Tibial nerve (tissue), 4 donors: ENCODE data around the gene RNF149. TPM values are rescaled to one million over a fixed set of nuclear protein-coding genes. Genes with fewer than 3 reads are reported as not detected.

ENCODE experiments used
- DNase-seq, 2 donors: peaks; one replicate each; pipeline ENCODE4 v3.0.0-alpha.2; 2019; ENCODE audit warnings: low spot score in 2 of 2
- H3K27ac ChIP-seq, 4 donors: fragments of 200-600 bp; sonication (generic) in 3 of 4; one replicate each; pipeline ENCODE4 v1.5.1; 2017 to 2019; ENCODE audit warnings: mild to moderate bottlenecking in 1 of 4
- H3K27me3 ChIP-seq, 2 donors: fragments of 200-600 bp; sonication (generic) in 1 of 2; one replicate each; pipeline versions ENCODE4 v1.5.1 to v1.6.0; 2017 to 2019
- H3K36me3 ChIP-seq, 3 donors: fragments of 200-600 bp; sonication (generic); one replicate each; pipeline ENCODE4 v1.5.1; 2018 to 2019
- H3K4me1 ChIP-seq, 4 donors: fragments of 200-600 bp; sonication (generic) in 3 of 4; one replicate each; pipeline ENCODE4 v1.5.1; 2017 to 2019
- H3K4me3 ChIP-seq, 4 donors: fragments of 200-600 bp; sonication (generic) in 3 of 4; one replicate each; pipeline ENCODE4 v1.5.1; 2017 to 2019; ENCODE audit warnings: mild to moderate bottlenecking in 1 of 4, moderate library complexity in 1 of 4
- H3K9me3 ChIP-seq, 4 donors: fragments of 200-600 bp; sonication (generic) in 3 of 4; one replicate each; pipeline ENCODE4 v1.5.1; 2017 to 2019
- CTCF ChIP-seq, 5 experiments: fragments of 200-600 bp in 3 of 5; fragments of 450-650 bp in 2 of 5; sonication (generic) in 3 of 5; IDR thresholded peaks; one replicate each; pipeline ENCODE4 v1.5.1; 2016 to 2019; ENCODE audit warnings: antibody characterized with exemption in 5 of 5, mild to moderate bottlenecking in 3 of 5, moderate library complexity in 2 of 5
- EP300 ChIP-seq, 2 donors: sonication (generic); formaldehyde crosslinking; IDR thresholded peaks; one replicate each; pipeline ENCODE4 v1.6.1; 2017; ENCODE audit warnings: antibody characterized with exemption in 2 of 2, mild to moderate bottlenecking in 1 of 2
- POLR2A ChIP-seq, 2 donors: fragments of 450-650 bp; IDR thresholded peaks; one replicate each; pipeline ENCODE4 v1.6.1; 2017; ENCODE audit warnings: antibody characterized with exemption in 2 of 2, mild to moderate bottlenecking in 2 of 2, moderate library complexity in 2 of 2
- WGBS, 2 donors: methylation state at CpG; one replicate each; pipeline ENCODE4 v1.1.5; 2018; 5-methylcytosine and 5-hydroxymethylcytosine counted together
- total RNA-seq, 4 donors: library from RNA; depleted of rRNA; stranded (reverse); fragments of >200 nt; gene quantifications; one replicate each; pipeline ENCODE4 v1.1.0, GENCODE V29; 2016

Gene RNF149
- total RNA-seq, 4 donors from 2014 or later, result 61.0 to 108 (median 67.3) TPM

GRCh38 chr2:101299604-101300003, 8.9 kb downstream of the RNF149 start:
- no peak for TF ChIP-seq CTCF (IDR thresholded peaks at IDR 0.05)
- TF ChIP-seq EP300 (IDR thresholded peaks at IDR 0.05), result no peak
- no peak for TF ChIP-seq POLR2A (IDR thresholded peaks at IDR 0.05)
- H3K27ac ChIP-seq, result no peak overlapping the region
- no peak for DNase-seq

GRCh38 chr2:101297383-101297782, 11.1 kb downstream of the RNF149 start:
- H3K4me1 ChIP-seq, result peaks cover 0 to 61% (median 13%) of the 10 kb centered on the region in 4 donors

More at GRCh38 chr2:101299604-101300003, 8.9 kb downstream of the RNF149 start:
- Histone ChIP-seq H3K27me3 (no peaks in the 10 kb centered on the region), H3K36me3 (peaks cover 0 to 7% (median 0%) of the 10 kb centered on the region in 3 donors), H3K4me1 (peaks cover 0 to 76% (median 20%) of the 10 kb centered on the region in 4 donors), H3K4me3 (no peak overlapping the region), H3K9me3 (no peaks in the 10 kb centered on the region)
- 65 to 70% methylated on average over 6 of the region's 6 CpGs for WGBS, 2 donors

GRCh38 chr2:101296371-101296770, 12.1 kb downstream of the RNF149 start:
- no peak overlapping the region for H3K4me3 ChIP-seq
- peaks cover 0 to 33% (median 0%) of the 10 kb centered on the region in 3 donors for H3K36me3 ChIP-seq
- no peaks in the 10 kb centered on the region for H3K27me3 ChIP-seq
- H3K27ac ChIP-seq, result no peak overlapping the region
- DNase-seq, result no peak
- WGBS, 2 donors, result 27 to 31% methylated on average over 5 of the region's 5 CpGs
- H3K9me3 ChIP-seq, result no peaks in the 10 kb centered on the region
- TF ChIP-seq CTCF (IDR thresholded peaks at IDR 0.05) (no peak), POLR2A (IDR thresholded peaks at IDR 0.05) (no peak), EP300 (IDR thresholded peaks at IDR 0.05) (no peak)
- H3K4me1 ChIP-seq, result peaks cover 0 to 51% (median 10%) of the 10 kb centered on the region in 4 donors

More at GRCh38 chr2:101297383-101297782, 11.1 kb downstream of the RNF149 start:
- DNase-seq, result no peak
- WGBS, 2 donors, result 87% methylated on average over 2 of the region's 2 CpGs
- Histone ChIP-seq H3K27me3 (no peaks in the 10 kb centered on the region), H3K4me3 (no peak overlapping the region), H3K27ac (no peak overlapping the region), H3K9me3 (no peaks in the 10 kb centered on the region), H3K36me3 (peaks cover 0 to 24% (median 0%) of the 10 kb centered on the region in 3 donors)
- TF ChIP-seq EP300 (IDR thresholded peaks at IDR 0.05) (no peak), CTCF (IDR thresholded peaks at IDR 0.05) (no peak), POLR2A (IDR thresholded peaks at IDR 0.05) (no peak)

- no peaks in the 10 kb centered on the region for H3K27me3 ChIP-seq
- TF ChIP-seq POLR2A (IDR thresholded peaks at IDR 0.05) (no peak), EP300 (IDR thresholded peaks at IDR 0.05) (no peak), CTCF (IDR thresholded peaks at IDR 0.05) (no peak)
- H3K27ac ChIP-seq, result no peak overlapping the region
- DNase-seq, result no peak
- H3K36me3 ChIP-seq, result peaks cover 0 to 37% (median 0%) of the 10 kb centered on the region in 3 donors
- no peaks in the 10 kb centered on the region for H3K9me3 ChIP-seq
- peaks cover 0 to 47% (median 9%) of the 10 kb centered on the region in 4 donors for H3K4me1 ChIP-seq
- 63 to 66% methylated on average over 2 of the region's 2 CpGs for WGBS, 2 donors
- no peak overlapping the region for H3K4me3 ChIP-seq
Measured at GRCh38 chr2:101295895-101296294, 12.6 kb downstream of the RNF149 start.

- Histone ChIP-seq H3K4me1 (peaks cover 0 to 36% (median 2%) of the 10 kb centered on the region in 4 donors), H3K27me3 (no peaks in the 10 kb centered on the region), H3K36me3 (peaks cover 0 to 39% (median 0%) of the 10 kb centered on the region in 3 donors), H3K9me3 (no peaks in the 10 kb centered on the region), H3K4me3 (no peak overlapping the region), H3K27ac (no peak overlapping the region)
- 89 to 95% methylated on average over 6 of the region's 6 CpGs for WGBS, 2 donors
- TF ChIP-seq CTCF (IDR thresholded peaks at IDR 0.05) (no peak), POLR2A (IDR thresholded peaks at IDR 0.05) (no peak), EP300 (IDR thresholded peaks at IDR 0.05) (no peak)
- DNase-seq, result no peak
Measured at GRCh38 chr2:101294861-101295260, 13.6 kb downstream of the RNF149 start.
